Ramos (cell line): ENCODE results near the gene SF3B3.
"Not testable (repeated sequence)": the region's sequence is repeated elsewhere in the genome, so short reads cannot be mapped to it uniquely, and the experiment has no call there.

Experiments
- in situ Hi-C: fragments of 300-500 bp; cut with MboI; formaldehyde crosslinking; loops from one replicate; pipeline ENCODE4 v1.14.3; 2022; ENCODE audit warnings: low sequenced_read_pairs; ENCODE audit not compliant: unreplicated experiment

Gene SF3B3

DNA sequence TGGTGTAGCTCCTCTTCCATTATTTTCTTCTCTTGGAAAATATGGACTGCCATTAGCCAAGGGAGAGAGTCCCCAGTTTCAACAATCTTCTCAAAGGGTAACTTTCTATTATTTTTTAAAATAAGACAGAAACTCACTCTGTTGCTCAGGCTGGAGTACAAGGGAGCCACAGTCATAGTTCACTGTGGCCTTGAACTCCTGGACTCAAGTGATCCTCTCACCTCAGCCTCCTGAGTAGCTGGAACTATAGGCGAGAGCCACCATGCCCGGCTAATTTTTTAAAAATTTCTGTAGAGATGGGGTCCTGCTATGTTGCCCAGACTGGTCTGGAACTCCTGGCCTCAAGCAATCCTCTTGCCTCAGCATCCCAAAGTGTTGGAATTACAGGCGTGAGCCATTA is 13.4 kb upstream of the SF3B3 start:
- in situ Hi-C loops, result no loop called here

GRCh38 chr16:70511833-70512232 is 11.8 kb upstream of the SF3B3 start:
- in situ Hi-C loops, result no loop called here

DNA sequence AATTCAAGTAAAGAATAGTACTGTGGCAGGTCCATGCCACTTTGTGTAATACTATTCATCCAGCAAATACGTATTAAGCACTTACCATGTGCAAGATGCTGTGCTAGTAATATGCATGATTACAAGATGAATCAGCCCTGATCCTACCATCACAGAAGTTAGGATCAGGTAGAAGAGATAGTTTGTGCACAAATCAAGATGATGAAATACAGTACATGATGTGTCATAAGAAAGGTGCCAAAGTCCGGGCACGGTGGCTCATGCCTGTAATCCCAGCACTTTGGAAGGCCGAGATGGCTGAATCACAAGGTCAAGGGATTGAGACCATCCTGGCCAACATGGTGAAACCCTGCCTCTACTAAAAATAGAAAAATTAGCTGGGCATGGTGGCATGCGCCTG is 11.2 kb upstream of the SF3B3 start:
- in situ Hi-C loops, result no loop called here

DNA sequence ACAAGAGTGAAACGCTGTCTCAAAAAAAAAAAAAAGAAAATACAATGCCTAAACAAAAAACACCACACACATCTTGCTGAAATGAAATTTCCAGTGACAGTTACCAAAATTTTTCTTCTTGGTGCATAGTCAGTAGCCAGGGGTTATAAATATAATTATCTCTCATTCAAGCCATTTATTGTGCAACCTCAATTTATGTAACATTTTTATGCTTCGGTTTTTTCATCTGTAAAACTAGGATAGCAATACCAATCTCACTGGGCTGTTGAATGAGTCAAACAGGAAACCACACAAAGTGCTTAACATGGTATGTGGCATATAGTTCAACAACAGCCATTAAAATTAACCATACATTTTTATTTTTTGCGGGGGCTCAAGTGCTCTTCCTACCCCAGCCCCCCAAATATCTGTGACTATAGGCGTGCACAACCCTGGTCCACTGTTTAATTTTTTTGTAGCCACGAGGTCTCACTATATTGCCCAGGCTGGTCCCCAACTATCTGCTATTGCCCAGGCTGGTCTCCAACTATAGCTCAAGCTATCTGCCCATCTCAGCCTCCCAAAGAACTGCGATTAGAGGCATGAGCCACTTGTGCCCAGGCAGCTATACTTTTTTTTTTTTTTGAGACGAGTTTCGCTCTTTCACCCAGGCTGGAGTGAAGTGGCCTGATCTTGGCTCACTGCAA is 2.9 kb upstream of the SF3B3 start:
- in situ Hi-C loops, result no loop called here

DNA sequence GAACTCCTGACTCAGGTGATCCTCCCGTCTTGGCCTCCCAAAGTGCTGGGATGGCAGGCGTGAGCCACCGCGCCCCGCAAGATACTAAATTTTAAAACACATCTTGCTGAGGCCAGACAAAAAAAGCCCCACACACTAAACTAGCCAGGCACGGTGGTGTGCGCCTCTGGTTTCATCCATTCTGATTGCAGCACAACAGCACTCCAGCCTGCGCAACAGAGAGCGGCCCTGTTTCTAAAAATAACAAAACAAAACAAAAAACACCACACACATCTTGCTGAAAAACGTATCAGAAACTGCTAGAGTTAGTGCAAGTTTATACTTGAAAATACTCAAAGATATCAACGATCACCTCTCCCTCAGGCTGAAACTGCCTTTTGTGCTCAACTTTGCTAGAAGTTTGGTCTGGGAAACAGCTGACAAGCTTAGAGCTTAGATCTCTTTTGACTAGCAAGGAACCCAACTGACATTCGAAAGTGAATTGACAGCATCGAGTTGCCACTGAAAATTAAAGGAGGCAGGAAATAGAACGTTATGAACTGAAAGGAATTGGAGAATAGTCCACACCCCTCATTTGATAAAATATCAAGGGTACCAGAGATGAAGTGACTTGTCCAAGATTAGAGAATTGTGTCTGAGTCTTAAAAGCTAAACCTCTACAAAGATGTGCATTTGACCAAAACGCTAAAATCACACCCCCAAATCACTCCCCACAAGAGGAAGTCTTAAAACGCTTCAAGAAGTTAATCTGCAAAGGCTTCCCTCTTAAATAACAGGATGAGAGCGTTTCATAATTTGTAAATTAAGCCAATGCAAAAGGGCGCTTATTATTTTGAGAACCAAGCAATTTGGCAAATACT is 1.2 kb upstream of the SF3B3 start:
- in situ Hi-C loops, result no loop called here

DNA sequence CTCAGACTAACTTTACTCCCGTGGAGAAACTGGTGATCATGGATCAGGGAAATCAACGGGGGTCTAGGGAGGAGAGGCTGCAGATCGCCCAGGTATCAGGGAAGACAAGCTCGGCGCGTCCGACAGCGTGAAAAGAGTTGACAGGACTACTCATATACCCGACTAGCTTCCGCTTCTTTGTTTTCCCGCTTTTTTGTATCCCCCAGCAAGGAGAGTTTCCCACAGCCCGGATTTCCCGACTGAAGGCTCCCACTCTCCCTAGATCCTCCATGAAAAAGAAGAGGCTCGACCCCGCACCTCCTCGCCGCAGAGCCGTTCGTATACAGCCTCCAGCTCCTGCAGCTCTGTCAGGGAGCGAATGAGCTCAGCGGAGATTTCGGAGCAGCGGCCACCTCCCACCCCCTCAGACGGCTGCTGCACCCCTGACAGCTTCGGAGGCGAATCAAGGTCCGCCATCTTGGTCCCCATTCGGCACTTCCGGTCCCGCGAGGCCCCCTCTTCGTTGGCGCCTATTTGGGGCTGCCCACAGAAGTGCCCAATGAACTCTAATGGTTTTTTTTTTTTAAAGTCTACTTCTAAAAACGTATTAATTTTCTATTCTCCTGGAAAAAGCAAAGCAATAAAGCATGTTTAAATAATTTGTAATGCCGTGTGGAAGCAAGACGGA is 407 bp upstream of the SF3B3 start, which contains the start of gene COG4:
TSS of gene COG4 (minus strand) at position 479 of the 667 bp plus-strand sequence. CDS start at position 468, 11 bp downstream.
- in situ Hi-C loops, result no loop called here

- in situ Hi-C loops, result not testable (repeated sequence)
Measured at GRCh38 chr16:70524399-70524825, 796 bp downstream of the SF3B3 start.

- in situ Hi-C loops, result no loop called here
Measured at GRCh38 chr16:70526403-70526802, 2.8 kb downstream of the SF3B3 start.

GRCh38 chr16:70527315-70527996 is 3.8 kb downstream of the SF3B3 start:
- in situ Hi-C loops, result no loop called here

GRCh38 chr16:70529051-70529777 is 5.6 kb downstream of the SF3B3 start:
- in situ Hi-C loops, result no loop called here

- in situ Hi-C loops, result loop anchor here (5.0 to 10.0 kb wide), 2 partner anchors 37 to 265 kb away; no protein-coding TSS in a partner anchor
Measured at GRCh38 chr16:70529954-70530353, 6.3 kb downstream of the SF3B3 start.

- in situ Hi-C loops, result loop anchor here (5.0 to 10.0 kb wide), 2 partner anchors 32 to 270 kb away; no protein-coding TSS in a partner anchor
Measured at GRCh38 chr16:70534971-70535370, 11.4 kb downstream of the SF3B3 start.

GRCh38 chr16:70540994-70541393 is 17.4 kb downstream of the SF3B3 start:
- in situ Hi-C loops, result no loop called here

DNA sequence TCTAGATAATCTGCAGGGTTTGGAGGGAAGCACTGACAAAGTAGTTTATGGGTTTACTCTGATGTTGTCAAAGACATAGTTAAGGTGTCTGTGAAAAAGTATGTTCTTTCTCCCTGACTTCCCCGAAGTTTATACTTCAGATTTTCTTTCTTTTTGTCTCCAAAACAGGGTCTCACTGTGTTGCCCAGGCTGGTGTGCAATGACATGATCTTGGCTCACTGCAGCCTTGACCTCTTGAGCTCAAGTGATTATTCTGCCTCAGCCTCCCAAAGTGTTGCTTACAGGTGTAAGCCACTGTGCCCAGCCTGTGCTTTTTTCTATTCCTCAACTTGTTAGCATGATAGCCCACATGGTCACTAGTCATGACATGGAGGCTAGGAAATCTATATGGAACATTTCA is 20.9 kb downstream of the SF3B3 start:
- in situ Hi-C loops, result no loop called here

DNA sequence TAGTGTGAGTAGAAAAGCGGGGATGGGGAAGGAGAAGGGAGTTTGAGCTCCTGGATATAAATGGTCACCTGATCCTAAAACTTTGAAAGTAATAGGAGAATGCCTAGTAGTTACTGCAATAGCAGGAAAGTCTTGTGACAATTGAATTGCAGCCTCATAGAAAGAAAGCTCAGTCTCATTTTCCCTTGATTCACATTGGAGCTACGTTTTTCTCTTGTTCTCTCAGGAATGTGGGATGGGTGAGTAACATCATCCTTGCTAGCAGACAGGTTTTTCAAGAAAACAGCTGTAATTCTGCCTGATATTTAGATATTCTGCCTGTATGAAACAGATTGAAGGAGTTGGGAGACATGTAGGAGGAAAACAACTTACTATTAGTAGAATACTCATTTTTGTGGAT is 25.3 kb downstream of the SF3B3 start:
- in situ Hi-C loops, result no loop called here

DNA sequence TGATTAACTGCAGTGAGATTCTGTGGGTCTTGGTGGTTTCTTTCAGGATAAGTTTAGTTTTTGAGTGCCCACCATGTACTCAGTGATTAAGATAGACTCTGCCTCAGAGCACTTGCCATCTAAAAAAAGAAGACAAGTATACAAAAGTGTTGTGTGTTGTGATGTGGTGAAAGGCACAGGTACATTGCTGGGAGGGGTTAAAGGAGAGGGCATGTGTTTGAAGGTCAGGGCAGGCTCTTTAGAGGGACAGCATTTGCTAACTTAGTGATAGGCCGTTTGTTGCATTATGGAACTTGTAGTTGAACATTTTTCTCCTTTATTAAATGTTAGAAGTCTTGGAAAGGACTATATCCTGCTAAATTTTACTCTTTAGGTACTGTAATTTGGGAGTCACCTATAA is 26.5 kb downstream of the SF3B3 start:
- in situ Hi-C loops, result no loop called here

GRCh38 chr16:70551788-70552187 is 28.2 kb downstream of the SF3B3 start:
- in situ Hi-C loops, result no loop called here

DNA sequence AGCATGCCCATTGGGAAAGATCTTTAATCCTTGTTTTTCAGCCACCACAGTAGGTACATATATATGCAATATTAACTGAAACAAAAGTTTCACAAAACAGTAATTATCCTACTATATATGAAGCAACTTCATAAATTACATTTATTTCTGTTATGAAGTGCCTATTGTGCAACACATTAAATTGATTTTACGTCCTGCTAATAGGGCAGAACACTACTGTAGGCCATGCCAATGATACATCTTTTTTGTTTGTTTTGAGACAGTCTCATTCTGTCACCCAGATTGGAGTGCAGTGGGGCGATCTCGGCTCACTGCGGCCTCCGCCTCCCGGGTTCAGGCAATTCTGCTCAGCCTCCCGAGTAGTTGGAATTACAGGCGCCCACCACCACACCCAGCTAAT is 29.1 kb downstream of the SF3B3 start:
- in situ Hi-C loops, result no loop called here

GRCh38 chr16:70553645-70554044 is 30.0 kb downstream of the SF3B3 start:
- in situ Hi-C loops, result no loop called here

DNA sequence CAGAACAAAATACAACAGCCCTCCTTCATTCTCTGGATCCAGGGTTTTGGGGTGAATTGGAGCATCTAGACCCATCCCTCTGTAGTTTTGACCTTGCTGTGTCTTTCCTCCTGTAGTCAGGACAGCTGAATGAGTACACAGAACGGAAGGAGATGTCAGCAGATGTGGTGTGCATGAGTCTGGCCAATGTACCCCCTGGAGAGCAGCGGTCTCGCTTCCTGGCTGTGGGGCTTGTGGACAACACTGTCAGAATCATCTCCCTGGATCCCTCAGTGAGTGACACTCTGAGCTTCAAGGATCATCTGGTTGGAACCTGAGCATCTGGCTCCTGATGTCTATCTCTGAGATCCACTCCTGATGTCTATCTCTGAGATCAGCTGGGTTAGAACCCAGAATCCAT is 32.4 kb downstream of the SF3B3 start:
- in situ Hi-C loops, result no loop called here
